Endothelial cell of umbilical vein (primary cell): Measurements from ENCODE around the gene DEPDC4. TPM values are rescaled to one million over a fixed set of nuclear protein-coding genes. Genes with fewer than 3 reads are reported as not detected.

Source experiments
- BruUV-seq: library from RNA; stranded (reverse); fragments of 400-500 nt; replicated peaks from 2 replicates; lab custom pipeline; 2021; lab: Mats Ljungman, UMichigan
- CTCF ChIA-PET: fragments of 300-600, 350-600 bp; sonication (Branson Sonifier 250); formaldehyde crosslinking; loops from one replicate; lab custom pipeline; 2021; ENCODE audit warnings: antibody characterized with exemption, inconsistent platforms; lab: Charles Lee
- POLR2A ChIA-PET: fragments of 300-600, 350-600 bp; sonication (Branson Sonifier 250); formaldehyde crosslinking; loops from one replicate; lab custom pipeline; 2021; ENCODE audit warnings: antibody characterized with exemption, inconsistent platforms; lab: Charles Lee
- DNase-seq: peaks from one replicate; pipeline ENCODE4 v3.0.0-alpha.2; 2011; ENCODE audit warnings: low read depth, low spot score
- FAIRE-seq: peaks from 2 replicates; lab custom pipeline; 2011; peaks lifted over from hg19 to GRCh38; lab: Jason Lieb, UNC
- H2AFZ ChIP-seq: 2 replicates; pipeline ENCODE4 v1.6.0; 2012; ENCODE audit warnings: low read depth, low read length, control low read depth, inconsistent platforms
- H3K27ac ChIP-seq: 2 replicates; pipeline ENCODE4 v1.5.1; 2011; ENCODE audit warnings: low read depth, mild to moderate bottlenecking, control low read depth, low read length, moderate library complexity; ENCODE audit not compliant: insufficient read depth
- H3K27me3 ChIP-seq, 2 experiments: 2 replicates each; pipeline versions ENCODE4 v1.6.0 to v1.6.1; 2011; ENCODE audit warnings: low read length in 2 of 2, mixed read lengths in 1 of 2; ENCODE audit not compliant: control insufficient read depth in 2 of 2, insufficient read depth in 2 of 2
- H3K36me3 ChIP-seq, 2 experiments: 2 replicates in 1 of 2; 3 replicates in 1 of 2; pipeline ENCODE4 v1.5.1; 2011; ENCODE audit warnings: low read length in 2 of 2, mild to moderate bottlenecking in 1 of 2, moderate library complexity in 1 of 2; ENCODE audit not compliant: control insufficient read depth in 2 of 2, insufficient read depth in 2 of 2; ENCODE audit errors: extremely low read depth in 1 of 2
- H3K4me1 ChIP-seq: 3 replicates; pipeline ENCODE4 v1.5.1; 2011; ENCODE audit warnings: mild to moderate bottlenecking, low read length; ENCODE audit not compliant: control insufficient read depth, insufficient read depth; ENCODE audit errors: extremely low read depth
- H3K4me2 ChIP-seq: 2 replicates; pipeline ENCODE4 v1.6.1; 2011; ENCODE audit warnings: low read length, control low read depth, mixed read lengths; ENCODE audit not compliant: insufficient read depth
- H3K4me3 ChIP-seq, 3 experiments: fragments of 200-600 bp in 1 of 3; sonication (generic), shearing (Covaris generic) in 1 of 3; replicated peaks in 1 of 3; 2 replicates each; pipeline ENCODE4 v1.5.1; 2011 to 2016; ENCODE audit warnings: control low read depth in 3 of 3, low read length in 3 of 3, mild to moderate bottlenecking in 2 of 3, inconsistent platforms in 1 of 3, low read depth in 1 of 3, moderate library complexity in 1 of 3; ENCODE audit not compliant: insufficient read depth in 1 of 3
- H3K79me2 ChIP-seq: 2 replicates; pipeline ENCODE4 v1.6.0; 2012; ENCODE audit warnings: low read length, inconsistent platforms; ENCODE audit not compliant: control insufficient read depth, insufficient read depth
- H3K9ac ChIP-seq: replicated peaks from 2 replicates; pipeline ENCODE3; 2011; ENCODE audit warnings: low read length, control low read depth; ENCODE audit not compliant: insufficient read depth; ENCODE audit errors: extremely low read depth
- H3K9me1 ChIP-seq: replicated peaks from 3 replicates; pipeline ENCODE4 v1.6.0; 2011; ENCODE audit warnings: mild to moderate bottlenecking, low read length; ENCODE audit not compliant: control insufficient read depth, insufficient read depth; ENCODE audit errors: extremely low read depth
- H3K9me3 ChIP-seq: replicated peaks from 2 replicates; pipeline ENCODE4 v1.5.1; 2012; ENCODE audit warnings: low read length, inconsistent platforms; ENCODE audit not compliant: control insufficient read depth, insufficient read depth
- H4K20me1 ChIP-seq: replicated peaks from 2 replicates; pipeline ENCODE3; 2011; ENCODE audit warnings: mild to moderate bottlenecking, low read length; ENCODE audit not compliant: control insufficient read depth, insufficient read depth; ENCODE audit errors: extremely low read depth
- EZH2 ChIP-seq: IDR thresholded peaks from 2 replicates; pipeline ENCODE4 v1.6.1; 2012; ENCODE audit warnings: borderline replicate concordance, low read depth, mild to moderate bottlenecking, moderate library complexity, low read length, inconsistent platforms; ENCODE audit not compliant: severe bottlenecking
- FOS ChIP-seq: IDR thresholded peaks from 2 replicates; pipeline ENCODE4 v1.6.1; 2011; ENCODE audit warnings: mild to moderate bottlenecking, low read length, moderate library complexity, borderline replicate concordance; ENCODE audit not compliant: insufficient read depth
- GATA2 ChIP-seq: IDR thresholded peaks from 2 replicates; pipeline ENCODE4 v1.7.0; 2011; ENCODE audit warnings: low read depth, mild to moderate bottlenecking, moderate library complexity, mixed read lengths, low read length; ENCODE audit not compliant: insufficient read length, insufficient read depth
- JUN ChIP-seq: IDR thresholded peaks from 2 replicates; pipeline ENCODE4 v1.6.1; 2011; ENCODE audit warnings: borderline replicate concordance, low read depth; ENCODE audit not compliant: insufficient read length, insufficient read depth
- MYC ChIP-seq: IDR thresholded peaks from one replicate; pipeline ENCODE4 v1.6.1; 2011; ENCODE audit warnings: mild to moderate bottlenecking, low read depth, low read length
- POLR2A ChIP-seq: IDR thresholded peaks from 2 replicates; pipeline ENCODE4 v1.6.1; 2012; ENCODE audit warnings: low read depth, mild to moderate bottlenecking, control low read depth, low read length
- POLR2AphosphoS5 ChIP-seq: IDR thresholded peaks from 2 replicates; pipeline ENCODE4 v1.6.1; 2012; ENCODE audit warnings: low read depth, mild to moderate bottlenecking, control low read depth, low read length, moderate library complexity; ENCODE audit not compliant: insufficient read depth
- dilution Hi-C: fragments of 300-500 bp; cut with MboI; formaldehyde crosslinking; loops from one replicate; pipeline ENCODE4 v1.15.0; 2019; ENCODE audit warnings: low sequenced_read_pairs; ENCODE audit not compliant: extremely low pct_ligation_motif_present
- intact Hi-C: fragments of 100-400 bp; cut with micrococcal nuclease; formaldehyde crosslinking; loops from one replicate; pipeline ENCODE4 v1.10.0; 2022
- polyA plus RNA-seq, 4 experiments: library from polyadenylated mRNA; depleted of rRNA in 3 of 4; stranded (reverse) in 3 of 4; unstranded in 1 of 4; fragments of >200 nt; gene quantifications; 2 replicates each; pipeline versions ENCODE4 v1.2.1 to v1.2.3, GENCODE V29; 2011 to 2012; ENCODE audit warnings: missing spikeins in 1 of 4
- total RNA-seq: library from RNA; stranded (reverse); gene quantifications from 2 replicates; pipeline ENCODE4 v1.2.3, GENCODE V29; 2021
- TF ChIP-seq, protein P1 (sequence below), 2 donors: IDR thresholded peaks; 1 replicate in 1 of 2; 2 replicates in 1 of 2; pipeline ENCODE4 v1.5.1; 2011; ENCODE audit warnings: low read length in 2 of 2, mild to moderate bottlenecking in 2 of 2, moderate library complexity in 2 of 2, control low read depth in 1 of 2, inconsistent platforms in 1 of 2, low read depth in 1 of 2; ENCODE audit not compliant: insufficient read depth in 1 of 2; ENCODE audit errors: extremely low read depth in 1 of 2
- TF ChIP-seq, protein P2 (sequence below): IDR thresholded peaks from 2 replicates; pipeline ENCODE4 v1.6.1; 2011; ENCODE audit not compliant: insufficient read depth, insufficient read length

Gene DEPDC4
- total and polyA plus RNA-seq, 2 donors (not counting 3 experiments of a cell fraction or from before 2014, with no cell fraction given): 0.15 to 0.66 TPM

DNA sequence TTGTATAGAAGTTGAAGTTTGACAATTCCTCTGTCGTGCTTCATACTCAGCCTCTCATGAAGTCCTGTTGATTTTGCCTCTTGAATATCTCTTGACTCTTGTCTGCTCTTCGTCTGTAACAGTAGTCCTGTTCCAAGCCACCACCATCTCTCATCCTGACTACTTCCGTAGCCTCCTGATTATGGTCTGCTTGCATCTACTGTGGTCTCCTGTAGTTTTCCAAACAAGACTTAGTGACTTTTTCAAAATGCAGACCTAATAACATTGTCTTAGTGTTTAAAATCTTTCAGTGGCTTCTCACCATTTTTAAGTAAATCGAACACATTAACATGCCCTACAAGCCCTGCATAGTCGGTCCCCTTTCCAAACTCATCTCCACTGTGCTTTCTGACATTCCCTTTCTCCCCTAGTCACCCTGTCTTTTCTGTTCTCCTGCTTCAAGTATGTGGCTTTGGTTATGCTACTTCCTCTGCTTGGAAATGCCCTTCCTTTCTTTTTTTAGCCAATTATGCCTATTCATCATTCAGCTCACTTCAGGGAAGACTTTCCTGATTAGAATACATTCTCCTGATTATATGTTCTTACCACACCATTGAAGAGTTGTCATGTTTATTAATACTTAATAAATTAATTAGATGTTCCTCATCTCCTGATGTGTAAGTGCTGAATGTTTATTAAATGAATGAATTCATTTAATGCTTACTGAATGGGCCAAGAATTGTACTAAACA, 2.1 kb upstream of the DEPDC4 start:
- H3K27ac ChIP-seq: no peak overlapping the region
- peaks cover 9% of the 10 kb centered on the region for H4K20me1 ChIP-seq

More for the DNA sequence above, 2.1 kb upstream of the DEPDC4 start:
- no TSS peak for BruUV-seq
- DNase-seq: peak; percentile 30
- Histone ChIP-seq H3K9ac (peak overlapping the region; percentile 89), H3K4me3 (peak overlapping the region in 2 of 3 experiments; percentile 95 to 97), H3K79me2 (peaks cover 60% of the 10 kb centered on the region), H3K36me3 (no peaks in the 10 kb centered on the region), H2AFZ (no peak overlapping the region), H3K4me2 (peak overlapping the region; percentile 95), H3K9me3 (no peaks in the 10 kb centered on the region), H3K9me1 (no peaks in the 10 kb centered on the region), H3K27me3 (no peaks in the 10 kb centered on the region), H3K4me1 (peaks cover 19% of the 10 kb centered on the region)
- intact Hi-C loops (loop anchor here (5.0 kb wide), 1 partner anchor 43 kb away; no protein-coding TSS in a partner anchor), dilution Hi-C loops (no loop called here)
- TF ChIP-seq JUN (no peak), MYC (no peak), GATA2 (no peak), POLR2AphosphoS5 (no peak), EZH2 (no peak), FOS (no peak), POLR2A (no peak)
- TF ChIP-seq, protein P1, sequence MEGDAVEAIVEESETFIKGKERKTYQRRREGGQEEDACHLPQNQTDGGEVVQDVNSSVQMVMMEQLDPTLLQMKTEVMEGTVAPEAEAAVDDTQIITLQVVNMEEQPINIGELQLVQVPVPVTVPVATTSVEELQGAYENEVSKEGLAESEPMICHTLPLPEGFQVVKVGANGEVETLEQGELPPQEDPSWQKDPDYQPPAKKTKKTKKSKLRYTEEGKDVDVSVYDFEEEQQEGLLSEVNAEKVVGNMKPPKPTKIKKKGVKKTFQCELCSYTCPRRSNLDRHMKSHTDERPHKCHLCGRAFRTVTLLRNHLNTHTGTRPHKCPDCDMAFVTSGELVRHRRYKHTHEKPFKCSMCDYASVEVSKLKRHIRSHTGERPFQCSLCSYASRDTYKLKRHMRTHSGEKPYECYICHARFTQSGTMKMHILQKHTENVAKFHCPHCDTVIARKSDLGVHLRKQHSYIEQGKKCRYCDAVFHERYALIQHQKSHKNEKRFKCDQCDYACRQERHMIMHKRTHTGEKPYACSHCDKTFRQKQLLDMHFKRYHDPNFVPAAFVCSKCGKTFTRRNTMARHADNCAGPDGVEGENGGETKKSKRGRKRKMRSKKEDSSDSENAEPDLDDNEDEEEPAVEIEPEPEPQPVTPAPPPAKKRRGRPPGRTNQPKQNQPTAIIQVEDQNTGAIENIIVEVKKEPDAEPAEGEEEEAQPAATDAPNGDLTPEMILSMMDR (IDR thresholded peaks at IDR 0.05; ENCODE audit: extremely low read depth in 1 of 2, insufficient read depth in 1 of 2, low read depth in 1 of 2, low read length in 2 of 2): no peak
- TF ChIP-seq, protein P2, sequence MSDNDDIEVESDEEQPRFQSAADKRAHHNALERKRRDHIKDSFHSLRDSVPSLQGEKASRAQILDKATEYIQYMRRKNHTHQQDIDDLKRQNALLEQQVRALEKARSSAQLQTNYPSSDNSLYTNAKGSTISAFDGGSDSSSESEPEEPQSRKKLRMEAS: no peak
- CTCF ChIA-PET: interaction anchor here (1.4 to 3.1 kb wide), 2 partner anchors 34 to 136 kb away, joined by 4 to 20 read pairs; no protein-coding TSS in a partner anchor
- FAIRE-seq: no peak
- POLR2A ChIA-PET: no interaction called here
